KOPT-K1 (cell line): ENCODE results near the gene UCMA.

Experiments used
- H3K27ac ChIP-seq: fragments of 200-600 bp; sonication (generic); 2 replicates; pipeline ENCODE4 v1.5.1; 2016; ENCODE audit warnings: antibody characterized with exemption, mild to moderate bottlenecking, low read depth, low read length; ENCODE audit not compliant: poor library complexity, severe bottlenecking
- H3K36me3 ChIP-seq: fragments of 200-600 bp; sonication (generic); 2 replicates; pipeline ENCODE4 v1.5.1; 2017; ENCODE audit warnings: antibody characterized with exemption, mild to moderate bottlenecking, low read length, moderate library complexity; ENCODE audit not compliant: insufficient read depth
- H3K9me3 ChIP-seq: fragments of 200-600 bp; sonication (generic); 2 replicates; pipeline ENCODE4 v1.5.1; 2017; ENCODE audit warnings: antibody characterized with exemption, low read length, mild to moderate bottlenecking; ENCODE audit not compliant: insufficient read depth, poor library complexity, severe bottlenecking

UCMA gene

DNA sequence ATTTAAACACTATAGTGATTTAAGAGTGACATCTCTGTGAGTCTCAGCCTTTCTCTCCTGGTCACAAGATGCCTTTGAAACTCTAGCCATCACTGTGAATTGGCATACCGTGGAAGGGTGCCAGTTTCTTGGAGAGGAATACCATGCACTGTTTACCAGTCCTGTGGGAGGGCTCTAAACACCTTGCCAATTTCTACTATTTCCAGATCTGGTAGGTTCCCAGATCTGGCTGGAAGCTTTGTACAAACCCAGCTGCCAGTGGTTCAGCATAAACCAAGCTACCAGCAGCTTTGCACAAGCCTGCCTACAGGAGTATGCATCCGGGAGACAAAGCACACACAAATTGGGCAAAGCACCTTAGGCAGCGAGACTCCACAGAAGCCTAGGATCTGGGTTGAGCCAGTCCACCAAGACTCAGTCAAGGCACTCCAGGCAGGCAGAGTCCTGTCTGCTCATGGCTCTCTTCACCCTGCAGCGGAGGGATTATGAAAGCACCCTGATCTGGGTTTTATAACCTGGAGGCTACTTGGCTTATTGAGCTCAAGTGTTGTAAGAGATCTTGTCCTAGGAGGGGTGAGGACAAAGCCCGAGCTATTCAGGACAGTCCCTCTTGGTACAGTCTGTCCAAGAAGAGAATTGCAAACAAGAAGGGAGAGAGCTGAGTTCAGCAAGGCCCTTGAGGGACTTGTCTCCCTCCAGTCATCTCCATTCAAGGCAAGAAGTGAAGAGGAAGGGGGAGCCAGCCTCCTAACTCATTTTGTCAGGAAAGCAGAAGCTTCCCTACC is 49.3 kb downstream of the UCMA start:
- Histone ChIP-seq H3K9me3 (no peaks in the 10 kb centered on the region), H3K36me3 (peaks cover 100% of the 10 kb centered on the region), H3K27ac (no peak overlapping the region)

DNA sequence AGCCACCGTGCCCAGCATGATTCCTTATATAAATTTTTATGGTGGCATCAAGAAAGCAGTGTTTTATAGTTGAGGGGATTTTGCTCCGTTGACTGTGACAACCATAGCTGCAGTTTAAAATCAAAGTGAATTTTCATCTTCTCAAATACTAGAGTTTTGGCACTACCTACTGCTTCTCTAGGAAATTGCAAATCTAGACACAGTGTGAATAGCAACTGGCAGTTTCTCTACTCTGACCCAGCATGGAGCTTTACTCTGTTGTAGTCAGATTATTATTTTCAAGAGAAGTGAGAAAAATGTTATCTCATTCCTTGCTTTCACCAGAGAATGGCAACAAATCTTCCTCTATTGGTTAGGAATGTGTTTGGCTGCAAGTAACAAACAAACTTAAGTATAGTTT is 49.9 kb downstream of the UCMA start:
- Histone ChIP-seq H3K27ac (no peak overlapping the region), H3K9me3 (no peaks in the 10 kb centered on the region), H3K36me3 (peaks cover 100% of the 10 kb centered on the region)

DNA sequence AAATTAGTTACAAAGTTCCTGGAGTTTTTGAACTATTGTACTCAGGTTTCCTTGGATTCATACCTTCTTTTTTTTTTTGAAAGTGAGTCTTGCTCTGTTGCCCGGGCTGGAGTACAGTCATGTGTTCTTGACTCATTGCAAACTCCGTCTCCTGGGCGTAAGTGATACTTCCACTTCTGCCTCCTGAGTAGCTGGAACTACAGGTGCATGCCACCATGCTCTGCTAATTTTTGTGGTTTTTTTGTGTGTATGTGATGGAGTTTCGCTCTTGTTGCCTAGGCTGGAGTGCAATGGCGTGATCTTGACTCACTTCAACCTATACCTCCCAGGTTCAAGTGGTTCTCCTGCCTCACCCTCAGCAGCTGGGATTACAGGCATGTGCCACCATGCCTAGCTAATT is 50.5 kb downstream of the UCMA start:
- no peak overlapping the region for H3K27ac ChIP-seq
- H3K9me3 ChIP-seq: no peaks in the 10 kb centered on the region
- H3K36me3 ChIP-seq: peaks cover 100% of the 10 kb centered on the region

DNA sequence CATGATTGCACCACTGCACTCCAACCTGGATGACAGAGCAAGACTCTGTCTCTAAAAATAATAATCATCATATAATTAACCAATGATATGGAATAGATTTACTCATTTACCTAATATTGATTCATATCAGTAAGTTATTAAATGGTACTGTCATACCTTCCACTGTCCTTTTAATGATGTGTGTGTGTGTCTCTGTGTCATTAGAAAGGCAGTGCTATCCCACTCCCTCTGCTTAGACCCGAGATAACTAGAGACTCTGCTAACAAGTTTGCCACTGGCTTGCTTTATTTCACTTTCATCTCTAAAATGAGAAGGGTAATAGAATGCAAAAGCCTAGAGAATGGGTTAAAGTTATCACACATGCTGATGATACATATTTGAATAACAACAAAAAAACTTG is 51.8 kb downstream of the UCMA start:
- H3K9me3 ChIP-seq: no peaks in the 10 kb centered on the region
- peaks cover 100% of the 10 kb centered on the region for H3K36me3 ChIP-seq
- no peak overlapping the region for H3K27ac ChIP-seq

DNA sequence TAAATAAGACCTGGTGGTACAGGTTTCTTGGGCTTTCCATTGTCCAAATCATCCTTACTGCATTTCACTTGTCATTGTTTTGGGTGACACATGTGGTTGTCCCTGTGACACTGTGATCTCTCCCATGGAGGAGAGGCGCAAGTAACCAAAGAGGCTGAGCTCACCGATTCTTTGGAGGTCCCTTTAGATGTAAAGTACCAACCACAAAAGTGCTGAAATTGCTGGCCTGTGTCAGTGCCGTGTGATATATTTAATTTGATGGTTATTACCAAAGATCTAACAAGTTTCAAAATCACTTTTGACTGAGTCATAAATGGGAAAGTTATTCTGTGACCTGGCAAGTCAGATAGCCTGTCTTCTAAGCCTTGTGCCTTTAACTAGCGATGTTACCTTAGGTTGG is 53.4 kb downstream of the UCMA start:
- peaks cover 100% of the 10 kb centered on the region for H3K36me3 ChIP-seq
- H3K9me3 ChIP-seq: no peaks in the 10 kb centered on the region
- no peak overlapping the region for H3K27ac ChIP-seq

DNA sequence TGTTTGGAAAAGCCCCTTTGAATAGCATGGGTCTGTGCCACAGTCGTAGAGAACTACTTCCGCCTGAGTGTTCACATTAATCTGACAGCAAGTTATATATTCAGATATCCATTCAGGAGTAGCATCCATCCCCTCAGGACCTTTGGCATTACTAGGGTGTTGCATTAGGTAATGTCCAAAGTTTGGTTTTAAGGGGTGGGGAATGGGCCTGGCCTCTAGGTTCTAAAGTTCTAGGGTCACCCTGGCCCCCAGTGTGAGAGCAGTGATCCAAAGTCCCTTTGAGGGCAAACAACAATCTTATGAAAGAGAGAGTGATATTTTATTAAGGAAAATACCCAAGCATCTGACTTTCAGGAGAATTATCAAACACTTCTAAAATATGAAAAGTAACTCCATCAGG is 60.6 kb downstream of the UCMA start:
- no peaks in the 10 kb centered on the region for H3K9me3 ChIP-seq
- H3K36me3 ChIP-seq: peaks cover 100% of the 10 kb centered on the region
- no peak overlapping the region for H3K27ac ChIP-seq
